Progenitor cell of endocrine pancreas (in vitro differentiated cells): ENCODE results near the gene CSGALNACT2. TPM values are rescaled to one million over a fixed set of nuclear protein-coding genes. Genes with fewer than 3 reads are reported as not detected.
A peak's percentile ranks its signal among the peaks of the same experiment; 100 is the strongest.
"Not testable (repeated sequence)": the region's sequence is repeated elsewhere in the genome, so short reads cannot be mapped to it uniquely, and the experiment has no call there.

Experiments
- DNase-seq: peaks from one replicate; pipeline ENCODE4 v3.0.0; 2021; ENCODE audit warnings: low spot score; ENCODE audit not compliant: unreplicated experiment
- H3K27ac Mint-ChIP-seq: 2 replicates; pipeline ENCODE4 v1.8.0; 2021; ENCODE audit warnings: mild to moderate bottlenecking, moderate library complexity, mixed read lengths
- H3K27me3 Mint-ChIP-seq: 2 replicates; pipeline ENCODE4 v1.8.0; 2021; ENCODE audit warnings: mixed read lengths
- H3K36me3 Mint-ChIP-seq: 2 replicates; pipeline ENCODE4 v1.8.0; 2022; ENCODE audit warnings: mixed read lengths; ENCODE audit not compliant: insufficient read depth
- H3K4me1 Mint-ChIP-seq: 2 replicates; pipeline ENCODE4 v1.8.0; 2021; ENCODE audit warnings: low read depth, mixed read lengths
- H3K4me3 Mint-ChIP-seq: 2 replicates; pipeline ENCODE4 v1.8.0; 2021; ENCODE audit warnings: low read depth, mild to moderate bottlenecking, moderate library complexity, mixed read lengths
- H3K9me3 Mint-ChIP-seq: 2 replicates; pipeline ENCODE4 v1.8.0; 2021; ENCODE audit warnings: low read depth, mixed read lengths
- CTCF ChIP-seq: fragments of 200-600 bp; sonication (generic); IDR thresholded peaks from one replicate; pipeline ENCODE4 v1.5.0; 2021; ENCODE audit warnings: antibody characterized with exemption, mild to moderate bottlenecking; ENCODE audit not compliant: unreplicated experiment
- total RNA-seq: library from RNA; stranded (reverse); gene quantifications from 2 replicates; pipeline ENCODE4 v1.2.1, GENCODE V29; 2021

The CSGALNACT2 gene
- total RNA-seq, 1 donor from 2014 or later: 8.9 TPM

- H3K27ac Mint-ChIP-seq: no peak overlapping the region
- DNase-seq: no peak
- H3K9me3 Mint-ChIP-seq: no peaks in the 10 kb centered on the region
Measured at GRCh38 chr10:43093423-43094076, 44.7 kb upstream of the CSGALNACT2 start.

GRCh38 chr10:43094085-43094484, 44.2 kb upstream of the CSGALNACT2 start:
- H3K27me3 Mint-ChIP-seq: peaks cover 28% of the 10 kb centered on the region

More at GRCh38 chr10:43093423-43094076, 44.7 kb upstream of the CSGALNACT2 start:
- H3K4me1 Mint-ChIP-seq: no peaks in the 10 kb centered on the region
- TF ChIP-seq CTCF: peak; percentile 25
- H3K36me3 Mint-ChIP-seq: no peaks in the 10 kb centered on the region
- peaks cover 33% of the 10 kb centered on the region for H3K27me3 Mint-ChIP-seq
- H3K4me3 Mint-ChIP-seq: no peak overlapping the region

GRCh38 chr10:43099339-43099738, 38.9 kb upstream of the CSGALNACT2 start:
- H3K27ac Mint-ChIP-seq, DNase-seq, H3K9me3 Mint-ChIP-seq, H3K4me3 Mint-ChIP-seq, H3K36me3 Mint-ChIP-seq, H3K4me1 Mint-ChIP-seq: not testable (repeated sequence)
- peaks cover 39% of the 10 kb centered on the region for H3K27me3 Mint-ChIP-seq

More at GRCh38 chr10:43094085-43094484, 44.2 kb upstream of the CSGALNACT2 start:
- H3K4me3 Mint-ChIP-seq: no peak overlapping the region
- no peaks in the 10 kb centered on the region for H3K4me1 Mint-ChIP-seq
- TF ChIP-seq CTCF: no peak
- H3K27ac Mint-ChIP-seq: no peak overlapping the region
- DNase-seq: no peak
- H3K9me3 Mint-ChIP-seq: no peaks in the 10 kb centered on the region
- no peaks in the 10 kb centered on the region for H3K36me3 Mint-ChIP-seq

GRCh38 chr10:43099928-43100327, 38.3 kb upstream of the CSGALNACT2 start:
- Mint-ChIP-seq H3K27me3 (peaks cover 35% of the 10 kb centered on the region), H3K9me3 (no peaks in the 10 kb centered on the region), H3K4me1 (no peaks in the 10 kb centered on the region), H3K36me3 (no peaks in the 10 kb centered on the region), H3K27ac (no peak overlapping the region), H3K4me3 (no peak overlapping the region)
- no peak for DNase-seq
- no peak for TF ChIP-seq CTCF

GRCh38 chr10:43100366-43100765, 37.9 kb upstream of the CSGALNACT2 start:
- DNase-seq: no peak
- Mint-ChIP-seq H3K4me3 (no peak overlapping the region), H3K4me1 (no peaks in the 10 kb centered on the region), H3K36me3 (no peaks in the 10 kb centered on the region), H3K9me3 (no peaks in the 10 kb centered on the region), H3K27ac (no peak overlapping the region), H3K27me3 (peaks cover 38% of the 10 kb centered on the region)
- TF ChIP-seq CTCF: no peak
